Calu3 (cell line): ENCODE data around the gene TSSC4. TPM values are rescaled to one million over a fixed set of nuclear protein-coding genes. Genes with fewer than 3 reads are reported as not detected.

ENCODE experiments used
- BruUV-seq: library from RNA; stranded (reverse); fragments of 400-500 nt; replicated peaks from 2 replicates; lab custom pipeline; 2021; lab: Mats Ljungman, UMichigan
- CTCF ChIA-PET: fragments of 300-600 bp; sonication (Branson Sonifier 250); formaldehyde crosslinking; loops from one replicate; lab custom pipeline; 2022; ENCODE audit warnings: antibody characterized with exemption; lab: Charles Lee
- DNase-seq: peaks from one replicate; pipeline ENCODE4 v3.0.0; 2022
- H3K27ac Mint-ChIP-seq: one replicate; pipeline ENCODE4 v1.8.0; 2022; ENCODE audit warnings: mixed read lengths; ENCODE audit not compliant: unreplicated experiment
- H3K27me3 Mint-ChIP-seq: one replicate; pipeline ENCODE4 v1.8.0; 2022; ENCODE audit warnings: mixed read lengths; ENCODE audit not compliant: unreplicated experiment
- H3K36me3 Mint-ChIP-seq: one replicate; pipeline ENCODE4 v1.8.0; 2022; ENCODE audit warnings: mild to moderate bottlenecking, moderate library complexity, mixed read lengths; ENCODE audit not compliant: insufficient read depth, unreplicated experiment
- H3K4me1 Mint-ChIP-seq: one replicate; pipeline ENCODE4 v1.8.0; 2022; ENCODE audit warnings: mild to moderate bottlenecking, low read depth, mixed read lengths; ENCODE audit not compliant: unreplicated experiment
- H3K4me3 Mint-ChIP-seq: one replicate; pipeline ENCODE4 v1.8.0; 2022; ENCODE audit warnings: mild to moderate bottlenecking, low read depth, moderate library complexity, mixed read lengths; ENCODE audit not compliant: unreplicated experiment
- H3K9me3 Mint-ChIP-seq: one replicate; pipeline ENCODE4 v1.8.0; 2022; ENCODE audit warnings: low read depth, mixed read lengths; ENCODE audit not compliant: unreplicated experiment
- CTCF ChIP-seq: fragments of 200-600 bp; IDR thresholded peaks from one replicate; pipeline ENCODE4 v1.8.0; 2022; ENCODE audit warnings: antibody characterized with exemption; ENCODE audit not compliant: unreplicated experiment
- intact Hi-C: fragments of 100-400 bp; cut with micrococcal nuclease; formaldehyde crosslinking; loops from one replicate; pipeline ENCODE4 v1.10.0; 2022; ENCODE audit not compliant: unreplicated experiment
- total RNA-seq: library from RNA; stranded (reverse); gene quantifications from 2 replicates; pipeline ENCODE4 v1.2.3, GENCODE V29; 2022

TSSC4 gene
- total RNA-seq, 1 experiment from 2014 or later = 49.4 TPM

DNA sequence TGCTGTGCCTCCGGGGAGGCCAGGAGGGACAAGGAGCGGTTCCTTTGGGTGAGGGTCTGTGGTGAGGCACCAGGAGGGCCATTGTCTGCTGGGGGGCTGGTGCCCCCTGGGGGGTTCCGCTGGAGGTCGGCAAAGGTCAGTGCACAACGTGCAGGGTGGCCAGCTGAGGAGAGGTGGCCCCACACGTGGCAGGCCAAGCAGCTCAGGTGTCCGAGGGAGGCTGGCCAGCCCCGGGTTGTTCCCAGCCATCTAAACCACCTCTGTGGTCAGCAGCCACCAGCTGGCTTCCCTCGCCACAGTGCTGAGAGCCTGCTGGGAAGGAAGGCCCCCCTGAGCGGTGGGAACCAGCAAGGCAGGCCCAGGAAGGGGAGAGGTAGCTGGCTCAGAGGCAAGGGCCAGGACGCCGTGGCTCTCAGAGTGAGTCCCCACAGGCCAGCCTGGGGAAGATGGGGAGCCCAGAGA is 4.2 kb downstream of the TSSC4 start:
- H3K27me3 Mint-ChIP-seq = peaks cover 32% of the 10 kb centered on the region
- H3K27ac Mint-ChIP-seq = no peak overlapping the region
- no TSS peak for BruUV-seq
- no peak overlapping the region for H3K4me3 Mint-ChIP-seq
- no peaks in the 10 kb centered on the region for H3K4me1 Mint-ChIP-seq
- H3K36me3 Mint-ChIP-seq = peaks cover 49% of the 10 kb centered on the region
- no peak for DNase-seq
- H3K9me3 Mint-ChIP-seq = no peaks in the 10 kb centered on the region
- TF ChIP-seq CTCF = no peak
- CTCF ChIA-PET = no interaction called here
- intact Hi-C loops = no loop called here

GRCh38 chr11:2406451-2406850 is 5.9 kb downstream of the TSSC4 start:
- CTCF ChIA-PET = no interaction called here
- no peak for TF ChIP-seq CTCF
- intact Hi-C loops = no loop called here
- Mint-ChIP-seq H3K4me1 (no peaks in the 10 kb centered on the region), H3K27me3 (peaks cover 43% of the 10 kb centered on the region), H3K36me3 (peaks cover 32% of the 10 kb centered on the region), H3K9me3 (no peaks in the 10 kb centered on the region), H3K4me3 (no peak overlapping the region), H3K27ac (no peak overlapping the region)
- DNase-seq = no peak
- no TSS peak for BruUV-seq

DNA sequence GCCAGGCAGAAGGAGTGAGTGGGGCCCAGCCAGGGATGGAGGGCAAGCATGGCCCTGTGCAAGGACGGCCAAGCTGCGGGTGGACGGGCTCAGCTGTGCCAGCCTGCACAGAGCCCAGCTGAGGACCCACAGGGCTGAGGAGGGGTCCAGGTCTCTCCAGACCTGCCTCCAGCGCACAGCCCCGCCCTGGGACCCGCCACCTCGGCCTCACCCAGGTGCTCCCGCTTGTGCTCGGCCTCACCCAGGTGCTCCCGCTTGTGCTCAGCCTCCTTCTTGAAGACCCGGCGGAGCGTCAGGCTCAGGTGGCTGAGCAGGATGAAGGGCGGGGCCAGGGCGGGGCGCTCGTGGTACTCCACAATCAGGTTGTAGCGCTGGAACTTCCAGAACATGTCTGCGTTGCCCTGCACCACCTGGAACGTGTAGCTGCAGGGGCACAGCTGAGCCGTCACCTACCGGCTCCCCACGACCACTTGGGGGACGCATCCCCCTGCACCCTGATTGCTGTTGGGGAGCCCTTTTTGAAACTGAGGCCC is 6.4 kb downstream of the TSSC4 start:
- CTCF ChIA-PET = no interaction called here
- H3K4me1 Mint-ChIP-seq = no peaks in the 10 kb centered on the region
- peaks cover 47% of the 10 kb centered on the region for H3K27me3 Mint-ChIP-seq
- H3K4me3 Mint-ChIP-seq = no peak overlapping the region
- H3K9me3 Mint-ChIP-seq = no peaks in the 10 kb centered on the region
- DNase-seq = no peak
- TF ChIP-seq CTCF = no peak
- intact Hi-C loops = no loop called here
- H3K27ac Mint-ChIP-seq = no peak overlapping the region
- H3K36me3 Mint-ChIP-seq = peaks cover 28% of the 10 kb centered on the region
- BruUV-seq = no TSS peak

DNA sequence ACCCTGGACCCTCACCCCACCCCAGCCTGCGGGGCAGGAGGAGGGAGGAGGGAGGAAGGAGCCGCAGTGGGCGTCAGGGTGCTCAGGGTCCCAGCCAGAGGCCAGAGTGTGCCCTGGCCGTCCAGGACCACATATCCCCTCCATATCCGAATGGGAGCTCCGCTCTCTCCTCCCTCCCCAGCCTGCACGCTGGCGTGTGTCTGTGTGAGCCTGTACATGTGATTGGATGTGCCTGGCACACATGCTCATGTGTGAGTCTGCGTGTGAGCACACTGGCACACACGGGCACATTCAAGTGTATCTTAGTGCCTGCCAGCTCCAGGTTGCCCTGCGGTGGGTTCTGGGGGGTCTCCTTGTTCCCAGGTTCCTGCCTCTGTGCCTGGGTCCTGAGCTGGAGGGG is 8.1 kb downstream of the TSSC4 start:
- TF ChIP-seq CTCF = no peak
- H3K4me3 Mint-ChIP-seq = no peak overlapping the region
- no peaks in the 10 kb centered on the region for H3K9me3 Mint-ChIP-seq
- intact Hi-C loops = no loop called here
- no peak overlapping the region for H3K27ac Mint-ChIP-seq
- CTCF ChIA-PET = interaction anchor here (0.6 to 2.4 kb wide), 2 partner anchors 10 to 11 kb away, joined by 4 to 8 read pairs; no protein-coding TSS in a partner anchor
- no peaks in the 10 kb centered on the region for H3K4me1 Mint-ChIP-seq
- no peak for DNase-seq
- peaks cover 13% of the 10 kb centered on the region for H3K36me3 Mint-ChIP-seq
- no TSS peak for BruUV-seq
- peaks cover 47% of the 10 kb centered on the region for H3K27me3 Mint-ChIP-seq
